OCI-LY3 (cell line): ENCODE results near the gene LCN6.

Experiments
- CTCF ChIP-seq: fragments of 200-600, 300-600 bp; sonication (generic); IDR thresholded peaks from 2 replicates; pipeline ENCODE4 v1.5.1; 2014; ENCODE audit warnings: antibody characterized with exemption, low read length, low read depth
- EZH2phosphoT487 ChIP-seq: fragments of 200-600 bp; shearing (Covaris generic); IDR thresholded peaks from 2 replicates; pipeline ENCODE4 v1.6.1; 2018; ENCODE audit warnings: antibody characterized with exemption, mixed run types, low read depth

GRCh38 chr9:136695435-136695895, 52.9 kb downstream of the LCN6 start:
- TF ChIP-seq EZH2phosphoT487 (no peak), CTCF (no peak)
